Liver (tissue), 9 donors: ENCODE data around the gene WEE2. TPM values are rescaled to one million over a fixed set of nuclear protein-coding genes. Genes with fewer than 3 reads are reported as not detected.

ENCODE experiments used
- DNase-seq: peaks from one replicate; pipeline ENCODE4 v3.0.0-alpha.2; 2017; ENCODE audit warnings: low spot score
- H3K27ac ChIP-seq, 2 donors: one replicate each; pipeline ENCODE4 v1.7.0; 2013; ENCODE audit warnings: inconsistent platforms in 2 of 2, low read length in 2 of 2, control low read depth in 1 of 2, low read depth in 1 of 2, mild to moderate bottlenecking in 1 of 2
- H3K27me3 ChIP-seq, 4 donors: one replicate each; pipeline versions ENCODE4 v1.6.1 to v1.7.0; 2013; ENCODE audit warnings: low read length in 3 of 4, inconsistent platforms in 1 of 4, mild to moderate bottlenecking in 1 of 4, moderate library complexity in 1 of 4; ENCODE audit not compliant: control insufficient read depth in 4 of 4, insufficient read depth in 4 of 4
- H3K36me3 ChIP-seq, 4 donors: one replicate each; pipeline versions ENCODE4 v1.6.1 to v1.7.0; 2013; ENCODE audit warnings: low read length in 3 of 4, mild to moderate bottlenecking in 3 of 4, low read depth in 1 of 4, moderate library complexity in 1 of 4; ENCODE audit not compliant: control insufficient read depth in 4 of 4, insufficient read depth in 3 of 4
- H3K4me1 ChIP-seq, 4 donors: one replicate each; pipeline versions ENCODE4 v1.6.1 to v1.7.0; 2013; ENCODE audit warnings: low read length in 3 of 4, mild to moderate bottlenecking in 3 of 4, moderate library complexity in 1 of 4; ENCODE audit not compliant: control insufficient read depth in 4 of 4, insufficient read depth in 4 of 4
- H3K4me3 ChIP-seq, 3 donors: one replicate each; pipeline versions ENCODE4 v1.6.1 to v1.7.0; 2013; ENCODE audit warnings: low read length in 3 of 3, control low read depth in 1 of 3, low read depth in 1 of 3, mild to moderate bottlenecking in 1 of 3
- H3K9ac ChIP-seq, 2 donors: one replicate each; pipeline ENCODE4 v1.7.0; 2013; ENCODE audit warnings: low read length in 2 of 2, mild to moderate bottlenecking in 2 of 2, moderate library complexity in 2 of 2, control low read depth in 1 of 2, low read depth in 1 of 2
- H3K9me3 ChIP-seq, 4 donors: one replicate each; pipeline versions ENCODE4 v1.6.1 to v1.7.0; 2013; ENCODE audit warnings: low read length in 3 of 4; ENCODE audit not compliant: control insufficient read depth in 4 of 4
- ATF3 ChIP-seq: IDR thresholded peaks from 2 replicates; pipeline ENCODE4 v1.6.1; 2016; ENCODE audit warnings: antibody characterized with exemption
- CTCF ChIP-seq: fragments of 150-350 bp; IDR thresholded peaks from 2 replicates; pipeline ENCODE4 v1.5.1; 2017; ENCODE audit warnings: improper control_type of control experiment, low read depth, low read length; ENCODE audit not compliant: missing input control
- EGR1 ChIP-seq, 2 donors: IDR thresholded peaks; 2 replicates each; pipeline ENCODE4 v1.6.1; 2016 to 2018; ENCODE audit warnings: antibody characterized with exemption in 2 of 2, low read depth in 2 of 2
- FOXA2 ChIP-seq: IDR thresholded peaks from 2 replicates; pipeline ENCODE4 v1.6.1; 2016; ENCODE audit warnings: antibody characterized with exemption
- GABPA ChIP-seq, 2 donors: IDR thresholded peaks in 1 of 2; conservative IDR thresholded peaks in 1 of 2; 2 replicates each; pipeline ENCODE4 v1.6.1; 2016; ENCODE audit warnings: antibody characterized with exemption in 2 of 2, mild to moderate bottlenecking in 1 of 2, moderate library complexity in 1 of 2
- HNF4A ChIP-seq, 2 donors: conservative IDR thresholded peaks; 2 replicates each; pipeline ENCODE4 v1.6.1; 2016; ENCODE audit warnings: antibody characterized with exemption in 2 of 2, mild to moderate bottlenecking in 2 of 2
- HNF4G ChIP-seq: IDR thresholded peaks from 2 replicates; pipeline ENCODE4 v1.6.1; 2016; ENCODE audit warnings: antibody characterized with exemption
- NR2F2 ChIP-seq: IDR thresholded peaks from 2 replicates; pipeline ENCODE4 v1.6.1; 2016; ENCODE audit warnings: antibody characterized with exemption
- RAD21 ChIP-seq, 2 donors: IDR thresholded peaks; 2 replicates each; pipeline ENCODE4 v1.6.1; 2016; ENCODE audit warnings: antibody characterized with exemption in 2 of 2, mild to moderate bottlenecking in 2 of 2
- REST ChIP-seq: IDR thresholded peaks from 2 replicates; pipeline ENCODE4 v1.6.1; 2016; ENCODE audit warnings: antibody characterized with exemption, mild to moderate bottlenecking
- TAF1 ChIP-seq: conservative IDR thresholded peaks from 2 replicates; pipeline ENCODE4 v1.6.1; 2016; ENCODE audit warnings: antibody characterized with exemption, mild to moderate bottlenecking
- ZBTB33 ChIP-seq: IDR thresholded peaks from 2 replicates; pipeline ENCODE4 v1.6.1; 2016; ENCODE audit warnings: antibody characterized with exemption
- WGBS: extraction: QIAGEN DNeasy Blood & Tissue Kit; methylation state at CpG from one replicate; pipeline ENCODE4 v1.1.7; 2013; 5-methylcytosine and 5-hydroxymethylcytosine counted together
- polyA plus RNA-seq, 2 donors: library from polyadenylated mRNA; stranded (reverse) in 1 of 2; unstranded in 1 of 2; fragments of 200-250 nt in 1 of 2; fragments of >200 nt in 1 of 2; fragmentation: Nextera tagmentation in 1 of 2; extraction: Ambion mirVana in 1 of 2; gene quantifications; one replicate each; pipeline versions ENCODE4 v1.2.1 to v1.2.3, GENCODE V29; 2013 to 2015
- total RNA-seq, 2 donors: library from RNA; depleted of rRNA; stranded (reverse); fragments of >200 nt; gene quantifications; one replicate each; pipeline ENCODE4 v1.2.3, GENCODE V29; 2014
- donor health status: healthy.
- donor health status: healthy.
- donor health status: healthy.
- donor health status: healthy.
- donor health status: healthy.

WEE2 gene
- total and polyA plus RNA-seq, 4 donors, result not detected

- Histone ChIP-seq H3K27me3 (no peaks in the 10 kb centered on the region), H3K4me3 (no peak overlapping the region), H3K27ac (no peak overlapping the region), H3K4me1 (no peaks in the 10 kb centered on the region), H3K9me3 (no peaks in the 10 kb centered on the region), H3K36me3 (no peaks in the 10 kb centered on the region), H3K9ac (no peak overlapping the region)
- TF ChIP-seq EGR1 (IDR thresholded peaks at IDR 0.05; ENCODE audit: low read depth in 2 of 2) (no peak), HNF4G (no peak)
- 91% methylated on average over 4 of the region's 4 CpGs for WGBS
- no peak for DNase-seq
Measured at GRCh38 chr7:141709749-141710148, 1.6 kb downstream of the WEE2 start.

GRCh38 chr7:141710301-141710700, 2.1 kb downstream of the WEE2 start:
- 31% methylated on average over 1 of the region's 1 CpG for WGBS
- Histone ChIP-seq H3K9ac (no peak overlapping the region), H3K36me3 (no peaks in the 10 kb centered on the region), H3K27ac (no peak overlapping the region), H3K4me1 (no peaks in the 10 kb centered on the region), H3K4me3 (no peak overlapping the region), H3K9me3 (no peaks in the 10 kb centered on the region), H3K27me3 (no peaks in the 10 kb centered on the region)
- no peak for DNase-seq
- peak; percentile 34 for TF ChIP-seq CTCF
- TF ChIP-seq RAD21 (IDR thresholded peaks at IDR 0.05), result peak; percentile 58 to 59
- no peak for TF ChIP-seq REST
- no peak for TF ChIP-seq HNF4G
- no peak for TF ChIP-seq EGR1 (IDR thresholded peaks at IDR 0.05; ENCODE audit: low read depth in 2 of 2)
- no peak for TF ChIP-seq GABPA (IDR thresholded peaks at IDR 0.05 in 1 of 2, conservative IDR thresholded peaks at IDR 0.05 in 1 of 2)

- no peak overlapping the region for H3K9ac ChIP-seq
Measured at GRCh38 chr7:141712603-141713255, 4.6 kb downstream of the WEE2 start.

More at GRCh38 chr7:141712603-141713255, 4.6 kb downstream of the WEE2 start:
- Histone ChIP-seq H3K4me3 (no peak overlapping the region), H3K27me3 (no peaks in the 10 kb centered on the region), H3K9me3 (no peaks in the 10 kb centered on the region), H3K27ac (no peak overlapping the region), H3K4me1 (no peaks in the 10 kb centered on the region), H3K36me3 (no peaks in the 10 kb centered on the region)
- 90% methylated on average over 5 of the region's 5 CpGs for WGBS
- DNase-seq, result no peak
- TF ChIP-seq ATF3, result no peak
- no peak for TF ChIP-seq FOXA2
- no peak for TF ChIP-seq HNF4A (conservative IDR thresholded peaks at IDR 0.05)
- no peak for TF ChIP-seq REST
- no peak for TF ChIP-seq NR2F2
- TF ChIP-seq CTCF, result no peak
- no peak for TF ChIP-seq HNF4G
- TF ChIP-seq ZBTB33, result no peak
- no peak for TF ChIP-seq TAF1
